HepG2 (cell line): ENCODE data around the gene BTBD1. TPM values are rescaled to one million over a fixed set of nuclear protein-coding genes. Genes with fewer than 3 reads are reported as not detected.

ENCODE experiments used
- ARID3A ChIP-seq: IDR thresholded peaks from 2 replicates; pipeline ENCODE4 v1.6.1; 2012; ENCODE audit warnings: low read depth, low read length, improper control_type of control experiment
- ARNT2 ChIP-seq: sonication (generic); formaldehyde crosslinking; IDR thresholded peaks from 2 replicates; pipeline ENCODE4 v1.8.0; 2022; ENCODE audit warnings: mild to moderate bottlenecking, low read depth, missing genetic modification reagents, moderate library complexity
- ARNTL ChIP-seq: sonication (generic); formaldehyde crosslinking; IDR thresholded peaks from 2 replicates; pipeline ENCODE4 v1.4.0; 2020; ENCODE audit warnings: mild to moderate bottlenecking, missing genetic modification reagents
- BORCS8-MEF2B ChIP-seq: sonication (generic); formaldehyde crosslinking; IDR thresholded peaks from 2 replicates; pipeline ENCODE4 v1.8.0; 2022; ENCODE audit warnings: mild to moderate bottlenecking, missing genetic modification reagents
- FOXM1 ChIP-seq: sonication (generic); formaldehyde crosslinking; IDR thresholded peaks from 2 replicates; pipeline ENCODE4 v1.5.0; 2020; ENCODE audit warnings: missing genetic modification reagents
- FOXO1 ChIP-seq: sonication (generic); formaldehyde crosslinking; IDR thresholded peaks from 2 replicates; pipeline ENCODE4 v1.4.0; 2020; ENCODE audit warnings: missing genetic modification reagents
- GATAD1 ChIP-seq: IDR thresholded peaks from 2 replicates; pipeline ENCODE4 v1.6.1; 2016; ENCODE audit warnings: missing genetic modification reagents, missing compliant biosample characterization
- HOXD1 ChIP-seq: sonication (generic); formaldehyde crosslinking; IDR thresholded peaks from 2 replicates; pipeline ENCODE4 v1.5.0; 2020; ENCODE audit warnings: missing genetic modification reagents
- MLXIP ChIP-seq: sonication (generic); formaldehyde crosslinking; IDR thresholded peaks from 2 replicates; pipeline ENCODE4 v1.9.0; 2021; ENCODE audit warnings: missing genetic modification reagents, borderline replicate concordance
- NR2F1 ChIP-seq, 2 experiments: fragments of 450-650 bp in 1 of 2; formaldehyde crosslinking in 1 of 2; IDR thresholded peaks; 2 replicates each; pipeline versions ENCODE4 v1.5.0 to v1.6.1; 2016 to 2020; ENCODE audit warnings: mild to moderate bottlenecking in 1 of 2, missing compliant biosample characterization in 1 of 2, missing genetic modification reagents in 1 of 2, moderate library complexity in 1 of 2
- REL ChIP-seq: sonication (generic); formaldehyde crosslinking; conservative IDR thresholded peaks from 2 replicates; pipeline ENCODE4 v1.8.0; 2022; ENCODE audit warnings: mild to moderate bottlenecking, missing genetic modification reagents, moderate library complexity
- RFXAP ChIP-seq: sonication (generic); formaldehyde crosslinking; IDR thresholded peaks from 2 replicates; pipeline ENCODE4 v1.4.0; 2020; ENCODE audit warnings: missing genetic modification reagents, borderline replicate concordance
- SOX5 ChIP-seq: IDR thresholded peaks from 2 replicates; pipeline ENCODE4 v1.6.1; 2016; ENCODE audit warnings: borderline replicate concordance
- SUZ12 ChIP-seq: fragments of 150-350 bp; IDR thresholded peaks from 2 replicates; pipeline ENCODE4 v1.6.1; 2014; ENCODE audit warnings: low read depth, low read length
- ZFP62 ChIP-seq: sonication (generic); formaldehyde crosslinking; IDR thresholded peaks from 2 replicates; pipeline ENCODE4 v1.4.0; 2020; ENCODE audit warnings: missing genetic modification reagents
- ZFP90 ChIP-seq: sonication (generic); formaldehyde crosslinking; IDR thresholded peaks from 2 replicates; pipeline ENCODE4 v1.8.0; 2022; ENCODE audit warnings: missing genetic modification reagents, mild to moderate bottlenecking, inconsistent platforms, borderline replicate concordance
- ZFX ChIP-seq: sonication (generic); formaldehyde crosslinking; IDR thresholded peaks from 2 replicates; pipeline ENCODE4 v1.4.0; 2020; ENCODE audit warnings: mild to moderate bottlenecking, low read depth, missing genetic modification reagents, moderate library complexity
- ZMYM4 ChIP-seq: sonication (generic); formaldehyde crosslinking; IDR thresholded peaks from 2 replicates; pipeline ENCODE4 v1.8.1; 2023; ENCODE audit warnings: mild to moderate bottlenecking, missing genetic modification reagents
- ZNF775 ChIP-seq: sonication (generic); formaldehyde crosslinking; IDR thresholded peaks from 2 replicates; pipeline ENCODE4 v1.4.0; 2020; ENCODE audit warnings: missing genetic modification reagents, mild to moderate bottlenecking, moderate library complexity, borderline replicate concordance
- ZSCAN12 ChIP-seq: sonication (generic); formaldehyde crosslinking; IDR thresholded peaks from 2 replicates; pipeline ENCODE4 v1.9.0; 2021; ENCODE audit warnings: mild to moderate bottlenecking, missing genetic modification reagents
- polyA plus RNA-seq, 8 experiments: library from polyadenylated mRNA; depleted of rRNA in 3 of 8; stranded (reverse) in 7 of 8; unstranded in 1 of 8; fragments of >200 nt; fragmentation: Illumina TruSeq in 4 of 8; extraction: Trizol in 4 of 8; gene quantifications; 2 replicates each; pipeline versions ENCODE4 v1.2.1 to v1.2.3, GENCODE V29; 2011 to 2016; ENCODE audit warnings: low read depth in 4 of 8, missing spikeins in 1 of 8, mixed read lengths in 1 of 8; ENCODE audit not compliant: insufficient read depth in 1 of 8
- total RNA-seq, 5 experiments: library from RNA; depleted of rRNA; stranded (reverse); fragments of >200 nt; fragmentation: Illumina TruSeq; extraction: Trizol; gene quantifications; 2 replicates each; pipeline ENCODE4 v1.2.3, GENCODE V29; 2016; ENCODE audit warnings: low read depth in 1 of 5
- TF ChIP-seq, protein P1 (sequence below): sonication (generic); formaldehyde crosslinking; IDR thresholded peaks from 2 replicates; pipeline ENCODE4 v1.4.0; 2020; ENCODE audit warnings: missing genetic modification reagents
- TF ChIP-seq, protein P2 (sequence below): sonication (generic); formaldehyde crosslinking; IDR thresholded peaks from 2 replicates; pipeline ENCODE4 v1.8.0; 2022; ENCODE audit warnings: mild to moderate bottlenecking, missing genetic modification reagents, moderate library complexity

BTBD1 gene
- total and polyA plus RNA-seq, 2 of the 13 experiments (the other 11 are each of a cell fraction or from before 2014, with no cell fraction given), result 32.1 to 53.9 TPM

DNA sequence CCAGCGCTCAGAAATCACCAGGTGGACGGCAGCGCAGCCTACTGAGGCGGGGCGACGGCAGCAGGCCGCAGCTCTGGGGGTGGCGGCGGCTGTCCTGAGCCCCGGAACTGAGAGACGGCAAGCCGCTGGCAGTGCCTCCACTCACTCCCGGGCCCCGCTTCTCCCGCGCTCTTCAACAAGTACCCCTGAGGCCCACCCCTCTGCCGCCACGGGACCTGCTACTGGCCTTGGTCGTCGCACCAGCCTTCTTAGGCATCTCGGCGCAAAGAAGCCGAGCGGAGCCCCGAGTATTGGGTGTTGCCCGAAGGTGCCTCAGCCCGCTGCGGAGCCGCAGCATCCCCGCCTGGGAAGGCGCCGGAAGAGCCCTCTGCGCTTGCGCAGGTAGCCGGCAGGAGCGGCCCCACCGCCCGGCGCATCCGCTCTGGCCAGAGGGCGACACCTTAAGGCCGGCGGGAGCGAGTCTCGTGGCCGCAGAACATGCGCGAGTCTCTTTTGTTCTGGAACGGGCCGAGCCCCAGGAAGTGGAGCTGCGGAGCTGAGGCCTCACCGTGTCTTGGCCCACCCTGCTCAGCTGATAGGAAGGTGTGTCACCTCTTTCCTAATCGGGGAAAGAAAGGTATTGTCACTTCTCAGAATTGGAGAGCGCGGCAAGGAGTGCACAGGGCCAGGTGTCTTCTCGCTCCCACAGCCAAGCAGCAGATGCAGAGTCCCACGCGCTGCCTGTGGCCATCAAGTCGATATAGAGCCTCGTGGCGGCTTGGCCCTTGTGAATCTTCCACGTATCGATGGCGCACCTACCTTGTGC lies 55.6 kb downstream of the BTBD1 start, which contains the start of gene C15orf40 (continued):
- peak; percentile 97 for TF ChIP-seq ZFP90 (CRISPR knock-in tag)
- TF ChIP-seq ZMYM4 (CRISPR knock-in tag), result peak; percentile 99
- TF ChIP-seq FOXO1 (CRISPR knock-in tag), result peak; percentile 39; the same call in 1 of the 2 replicates
- no peak for TF ChIP-seq ZNF775 (CRISPR knock-in tag)
- peak; percentile 85 for TF ChIP-seq RFXAP (CRISPR knock-in tag)
- no peak for TF ChIP-seq FOXM1 (CRISPR knock-in tag)
- TF ChIP-seq, protein P1, sequence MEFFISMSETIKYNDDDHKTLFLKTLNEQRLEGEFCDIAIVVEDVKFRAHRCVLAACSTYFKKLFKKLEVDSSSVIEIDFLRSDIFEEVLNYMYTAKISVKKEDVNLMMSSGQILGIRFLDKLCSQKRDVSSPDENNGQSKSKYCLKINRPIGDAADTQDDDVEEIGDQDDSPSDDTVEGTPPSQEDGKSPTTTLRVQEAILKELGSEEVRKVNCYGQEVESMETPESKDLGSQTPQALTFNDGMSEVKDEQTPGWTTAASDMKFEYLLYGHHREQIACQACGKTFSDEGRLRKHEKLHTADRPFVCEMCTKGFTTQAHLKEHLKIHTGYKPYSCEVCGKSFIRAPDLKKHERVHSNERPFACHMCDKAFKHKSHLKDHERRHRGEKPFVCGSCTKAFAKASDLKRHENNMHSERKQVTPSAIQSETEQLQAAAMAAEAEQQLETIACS (CRISPR knock-in tag), result peak; percentile 50
- TF ChIP-seq ARNT2, result peak; percentile 90
- peak; percentile 68; the same call in 1 of the 2 replicates for TF ChIP-seq SOX5 (CRISPR knock-in tag)
- peak; percentile 87 for TF ChIP-seq HOXD1
- peak; percentile 86 for TF ChIP-seq ZFX (CRISPR knock-in tag)
- TF ChIP-seq REL, result peak; percentile 88; the same call in 1 of the 2 replicates
- TF ChIP-seq ARNTL (CRISPR knock-in tag), result peak; percentile 13; the same call in 1 of the 2 replicates
- TF ChIP-seq ZSCAN12 (CRISPR knock-in tag), result no peak
- peak; percentile 37; the same call in 1 of the 2 replicates for TF ChIP-seq BORCS8-MEF2B (CRISPR knock-in tag)
- TF ChIP-seq ZFP62 (CRISPR knock-in tag), result no peak
- TF ChIP-seq ARID3A, result no peak
- peak; percentile 97 for TF ChIP-seq GATAD1 (CRISPR knock-in tag)
- TF ChIP-seq MLXIP (CRISPR knock-in tag), result 0 out of 2 replicates have a peak, but pooled peaks have one; percentile 20
- TF ChIP-seq, protein P2, sequence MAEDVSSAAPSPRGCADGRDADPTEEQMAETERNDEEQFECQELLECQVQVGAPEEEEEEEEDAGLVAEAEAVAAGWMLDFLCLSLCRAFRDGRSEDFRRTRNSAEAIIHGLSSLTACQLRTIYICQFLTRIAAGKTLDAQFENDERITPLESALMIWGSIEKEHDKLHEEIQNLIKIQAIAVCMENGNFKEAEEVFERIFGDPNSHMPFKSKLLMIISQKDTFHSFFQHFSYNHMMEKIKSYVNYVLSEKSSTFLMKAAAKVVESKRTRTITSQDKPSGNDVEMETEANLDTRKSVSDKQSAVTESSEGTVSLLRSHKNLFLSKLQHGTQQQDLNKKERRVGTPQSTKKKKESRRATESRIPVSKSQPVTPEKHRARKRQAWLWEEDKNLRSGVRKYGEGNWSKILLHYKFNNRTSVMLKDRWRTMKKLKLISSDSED, result no peak
- TF ChIP-seq NR2F1 (CRISPR knock-in tag; IDR thresholded peaks at IDR 0.05), result no peak
- TF ChIP-seq SUZ12, result no peak
